HEK293T (cell line): Measurements from ENCODE around the gene TGM6.

Source experiments
- CTCF ChIA-PET: fragments of 350-600 bp; formaldehyde crosslinking; extraction: SDS; loops from one replicate; lab custom pipeline; 2021; ENCODE audit warnings: antibody characterized with exemption, inconsistent platforms; lab: Yijun Ruan, JAX
- POLR2A ChIA-PET: fragments of 350-600 bp; formaldehyde crosslinking; extraction: SDS; loops from one replicate; lab custom pipeline; 2020; ENCODE audit warnings: antibody characterized with exemption, inconsistent platforms; lab: Yijun Ruan, JAX
- DNase-seq: peaks from one replicate; pipeline ENCODE4 v3.0.0; 2012; ENCODE audit warnings: mixed read lengths; ENCODE audit errors: extremely low spot score
- ARNT ChIP-seq: fragments of 450-650 bp; IDR thresholded peaks from 2 replicates; pipeline ENCODE4 v1.6.1; 2017; ENCODE audit warnings: mild to moderate bottlenecking
- BHLHE40 ChIP-seq: fragments of 450-650 bp; IDR thresholded peaks from 2 replicates; pipeline ENCODE4 v1.6.1; 2016; ENCODE audit warnings: mild to moderate bottlenecking, moderate library complexity, borderline replicate concordance
- CTBP1 ChIP-seq: fragments of 450-650 bp; IDR thresholded peaks from 2 replicates; pipeline ENCODE4 v1.6.1; 2016; ENCODE audit warnings: borderline replicate concordance
- ELF4 ChIP-seq: fragments of 450-650 bp; IDR thresholded peaks from 2 replicates; pipeline ENCODE4 v1.6.1; 2017; ENCODE audit warnings: antibody characterized with exemption
- FOXA1 ChIP-seq: fragments of 450-650 bp; IDR thresholded peaks from 2 replicates; pipeline ENCODE4 v1.6.1; 2016; ENCODE audit warnings: mild to moderate bottlenecking
- FOXK2 ChIP-seq: fragments of 450-650 bp; IDR thresholded peaks from 2 replicates; pipeline ENCODE4 v1.6.1; 2016; ENCODE audit warnings: mild to moderate bottlenecking
- FOXM1 ChIP-seq: fragments of 450-650 bp; IDR thresholded peaks from 2 replicates; pipeline ENCODE4 v1.6.1; 2017; ENCODE audit warnings: mild to moderate bottlenecking, borderline replicate concordance
- HDGF ChIP-seq: fragments of 450-650 bp; IDR thresholded peaks from 2 replicates; pipeline ENCODE4 v1.6.1; 2017; ENCODE audit warnings: antibody characterized with exemption, borderline replicate concordance
- L3MBTL2 ChIP-seq: fragments of 450-650 bp; conservative IDR thresholded peaks from 2 replicates; pipeline ENCODE4 v1.6.1; 2016; ENCODE audit warnings: mild to moderate bottlenecking
- LEF1 ChIP-seq: fragments of 450-650 bp; IDR thresholded peaks from 2 replicates; pipeline ENCODE4 v1.6.1; 2017; ENCODE audit warnings: mild to moderate bottlenecking, borderline replicate concordance
- NFRKB ChIP-seq: fragments of 450-650 bp; IDR thresholded peaks from 2 replicates; pipeline ENCODE4 v1.6.1; 2016; ENCODE audit warnings: mild to moderate bottlenecking, moderate library complexity
- SP1 ChIP-seq: fragments of 450-650 bp; IDR thresholded peaks from 2 replicates; pipeline ENCODE4 v1.6.1; 2017
- SUZ12 ChIP-seq: fragments of 450-650 bp; IDR thresholded peaks from 2 replicates; pipeline ENCODE4 v1.6.1; 2016; ENCODE audit warnings: mild to moderate bottlenecking
- TARDBP ChIP-seq: fragments of 450-650 bp; IDR thresholded peaks from 2 replicates; pipeline ENCODE4 v1.6.1; 2016
- ZNF384 ChIP-seq: fragments of 450-650 bp; IDR thresholded peaks from 2 replicates; pipeline ENCODE4 v1.6.1; 2016
- TF ChIP-seq, protein P1 (sequence below): fragments of 450-650 bp; IDR thresholded peaks from 2 replicates; pipeline ENCODE4 v1.6.1; 2016

Gene TGM6

DNA sequence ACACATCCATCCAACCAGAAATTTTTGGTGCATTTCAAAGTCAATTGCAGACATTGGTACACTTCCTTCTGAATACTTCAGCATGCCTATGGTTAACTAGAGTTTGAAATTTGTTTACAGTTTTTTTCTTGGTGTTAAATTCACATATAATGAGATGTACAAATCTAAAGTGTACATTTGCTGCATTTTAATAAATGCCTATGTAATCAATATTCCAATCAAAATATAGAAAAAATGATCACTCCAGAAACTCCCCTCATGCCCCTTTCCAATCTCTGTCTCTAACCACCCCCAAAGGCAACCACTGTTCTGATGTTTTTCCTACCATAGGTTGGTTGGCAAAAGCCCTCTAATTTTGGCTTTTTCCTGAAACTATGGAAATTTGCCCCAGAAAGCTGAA, 7.6 kb upstream of the TGM6 start:
- TF ChIP-seq BHLHE40 (no peak), LEF1 (no peak), ARNT (no peak), NFRKB (no peak), TARDBP (no peak), HDGF (no peak), ZNF384 (no peak)
- TF ChIP-seq, protein P1, sequence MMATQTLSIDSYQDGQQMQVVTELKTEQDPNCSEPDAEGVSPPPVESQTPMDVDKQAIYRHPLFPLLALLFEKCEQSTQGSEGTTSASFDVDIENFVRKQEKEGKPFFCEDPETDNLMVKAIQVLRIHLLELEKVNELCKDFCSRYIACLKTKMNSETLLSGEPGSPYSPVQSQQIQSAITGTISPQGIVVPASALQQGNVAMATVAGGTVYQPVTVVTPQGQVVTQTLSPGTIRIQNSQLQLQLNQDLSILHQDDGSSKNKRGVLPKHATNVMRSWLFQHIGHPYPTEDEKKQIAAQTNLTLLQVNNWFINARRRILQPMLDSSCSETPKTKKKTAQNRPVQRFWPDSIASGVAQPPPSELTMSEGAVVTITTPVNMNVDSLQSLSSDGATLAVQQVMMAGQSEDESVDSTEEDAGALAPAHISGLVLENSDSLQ, result no peak
- no peak for DNase-seq
- POLR2A ChIA-PET, result no interaction called here
- CTCF ChIA-PET, result no interaction called here

DNA sequence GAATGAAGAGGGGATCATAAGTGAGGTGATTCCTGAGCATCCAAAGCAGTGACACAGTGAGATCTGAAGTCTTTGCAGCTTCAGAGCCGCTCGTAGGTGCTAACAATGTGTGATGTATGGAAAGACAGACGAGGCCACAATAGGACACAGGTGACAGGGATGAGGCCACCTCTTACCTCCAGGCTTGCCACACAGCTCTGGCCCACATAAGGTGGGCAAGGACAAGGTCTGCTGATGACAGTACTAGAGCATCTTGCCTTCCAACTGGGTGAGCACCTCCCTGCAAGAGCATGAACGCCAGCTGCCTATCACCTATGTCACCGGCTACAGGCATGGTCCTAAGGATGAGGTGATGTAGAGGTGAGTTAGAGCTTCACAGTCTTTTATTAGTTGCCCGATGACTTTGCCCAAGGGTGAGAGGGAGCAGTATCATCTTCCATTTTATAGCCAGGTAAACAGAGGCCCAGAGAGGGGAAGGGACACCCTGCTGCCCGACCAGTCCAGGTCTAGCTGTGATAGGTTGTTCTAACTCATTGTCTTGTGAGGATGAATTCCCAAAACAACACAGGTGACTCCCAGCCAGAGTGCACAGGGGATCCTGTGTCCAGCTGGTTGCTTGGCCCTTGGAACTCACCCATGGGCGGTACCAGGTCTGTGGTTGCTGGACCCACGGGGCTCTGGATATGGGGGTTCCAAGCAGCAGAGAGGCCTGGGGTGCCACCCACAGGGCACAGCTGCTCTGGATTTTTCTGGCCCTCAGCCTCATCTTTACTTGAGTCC, 6.2 kb upstream of the TGM6 start:
- TF ChIP-seq ARNT, result no peak
- no peak for TF ChIP-seq L3MBTL2
- no peak for TF ChIP-seq BHLHE40
- TF ChIP-seq, protein P1, result no peak
- TF ChIP-seq HDGF, result no peak
- TF ChIP-seq ELF4, result no peak
- no peak for TF ChIP-seq FOXK2
- no peak for TF ChIP-seq FOXM1
- TF ChIP-seq FOXA1, result no peak
- TF ChIP-seq SUZ12, result no peak
- TF ChIP-seq TARDBP, result no peak
- TF ChIP-seq LEF1, result no peak
- no peak for TF ChIP-seq CTBP1
- TF ChIP-seq ZNF384, result no peak
- DNase-seq, result no peak
- CTCF ChIA-PET, result no interaction called here
- POLR2A ChIA-PET, result no interaction called here

DNA sequence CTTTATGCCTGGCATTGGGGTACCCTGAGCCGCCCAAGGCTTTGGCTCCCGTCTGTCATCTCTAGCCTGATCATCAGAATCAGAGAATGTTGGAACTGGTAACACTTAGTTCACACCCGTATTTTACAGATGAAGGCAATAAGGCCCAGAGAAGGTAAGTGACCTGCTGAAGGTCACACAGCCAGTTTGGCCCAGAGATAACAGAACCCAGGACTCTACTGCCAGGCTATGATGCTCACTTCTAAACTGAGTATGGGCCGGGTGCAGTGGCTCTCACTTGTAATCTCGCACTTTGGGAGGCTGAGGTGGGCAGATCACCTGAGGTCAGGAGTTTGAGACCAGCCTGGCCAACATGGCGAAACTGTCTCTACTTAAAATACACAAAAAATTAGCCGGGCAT, 1.8 kb upstream of the TGM6 start:
- POLR2A ChIA-PET, result no interaction called here
- no peak for TF ChIP-seq TARDBP
- TF ChIP-seq HDGF, result no peak
- no peak for TF ChIP-seq SP1
- no peak for TF ChIP-seq NFRKB
- TF ChIP-seq, protein P1, result no peak
- TF ChIP-seq BHLHE40, result no peak
- no peak for TF ChIP-seq ZNF384
- no peak for TF ChIP-seq FOXA1
- TF ChIP-seq LEF1, result no peak
- TF ChIP-seq ELF4, result no peak
- TF ChIP-seq CTBP1, result no peak
- TF ChIP-seq ARNT, result no peak
- no peak for TF ChIP-seq FOXM1
- no peak for TF ChIP-seq FOXK2
- no peak for TF ChIP-seq SUZ12
- no peak for TF ChIP-seq L3MBTL2
- CTCF ChIA-PET, result interaction anchor here (0.6 to 0.7 kb wide), 2 partner anchors 12 to 26 kb away, joined by 3 to 4 read pairs; no protein-coding TSS in a partner anchor
- DNase-seq, result no peak

DNA sequence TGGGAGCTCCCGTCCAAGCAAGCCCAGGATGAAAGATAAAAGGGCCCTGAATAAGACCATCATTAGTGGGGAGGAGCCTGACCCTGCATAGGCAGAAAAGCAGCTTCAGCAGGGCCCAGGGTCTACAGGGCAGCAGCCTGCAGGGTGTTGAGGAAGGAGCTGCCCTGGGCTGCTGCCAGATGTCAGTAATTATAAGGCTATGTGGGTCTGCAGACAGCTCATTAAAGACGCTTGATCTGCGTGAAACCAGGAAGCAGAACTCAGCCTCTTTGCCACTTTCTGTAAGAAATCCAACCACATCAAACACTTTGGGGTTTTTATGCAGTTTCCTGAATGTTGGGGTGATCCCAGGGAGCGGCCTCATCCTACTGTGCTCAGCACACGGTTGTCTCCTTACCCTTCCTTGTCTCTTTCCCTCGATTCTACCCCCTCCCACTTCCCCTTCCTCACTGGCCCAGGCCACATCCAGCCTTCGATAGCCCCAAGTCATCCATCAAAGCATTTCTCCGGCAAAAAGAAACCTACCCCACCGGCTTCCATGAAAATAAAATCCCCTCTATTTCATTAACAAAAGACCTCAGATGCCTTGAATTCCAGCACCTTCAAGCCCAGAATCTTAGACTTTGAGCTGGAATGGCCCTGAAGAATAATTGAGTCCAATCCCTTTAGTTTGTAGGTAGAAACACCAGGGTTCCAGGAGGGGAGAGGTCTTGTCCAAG, 1.0 kb upstream of the TGM6 start:
- ChIA-PET CTCF (no interaction called here), POLR2A (no interaction called here)
- TF ChIP-seq SUZ12, result no peak
- no peak for TF ChIP-seq NFRKB
- no peak for TF ChIP-seq HDGF
- no peak for TF ChIP-seq L3MBTL2
- no peak for TF ChIP-seq ARNT
- TF ChIP-seq FOXM1, result no peak
- TF ChIP-seq FOXK2, result no peak
- TF ChIP-seq TARDBP, result no peak
- TF ChIP-seq, protein P1, result no peak
- no peak for TF ChIP-seq ZNF384
- TF ChIP-seq SP1, result no peak
- TF ChIP-seq LEF1, result no peak
- no peak for TF ChIP-seq BHLHE40
- TF ChIP-seq FOXA1, result no peak
- TF ChIP-seq ELF4, result no peak
- no peak for TF ChIP-seq CTBP1
- DNase-seq, result no peak

DNA sequence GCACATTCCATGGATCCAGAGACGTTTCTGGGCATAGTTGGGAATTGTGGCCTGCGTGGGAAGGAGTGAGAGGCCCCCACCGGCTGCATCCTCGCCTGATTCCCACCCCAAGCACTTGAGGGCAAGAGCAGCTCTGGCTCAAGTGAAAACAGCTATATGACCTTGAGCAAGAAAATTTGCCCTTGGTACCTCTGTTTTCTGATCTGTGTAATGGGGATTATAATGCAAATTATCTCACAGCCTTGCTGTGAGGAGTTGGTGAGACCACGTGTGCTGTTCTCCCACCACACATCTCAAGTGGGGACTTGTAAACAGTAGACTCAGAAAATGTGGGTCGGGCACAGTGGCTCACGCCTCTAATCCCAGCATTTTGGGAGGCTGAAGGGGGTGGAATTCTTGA, 602 bp downstream of the TGM6 start:
- CTCF ChIA-PET, result no interaction called here
- POLR2A ChIA-PET, result no interaction called here
- TF ChIP-seq FOXA1 (no peak), ARNT (no peak), FOXM1 (no peak), HDGF (no peak), LEF1 (no peak), ZNF384 (no peak), SP1 (no peak), BHLHE40 (no peak), ELF4 (no peak), NFRKB (no peak), L3MBTL2 (no peak), SUZ12 (no peak), FOXK2 (no peak)
- TF ChIP-seq, protein P1, result no peak
- no peak for DNase-seq
